Glutamatergic neuron (in vitro differentiated cells): Measurements from ENCODE around the gene CXCR4. TPM values are rescaled to one million over a fixed set of nuclear protein-coding genes. Genes with fewer than 3 reads are reported as not detected.

ENCODE experiments used
- DNase-seq: peaks from one replicate; pipeline ENCODE4 v3.0.0; 2022
- H3K27ac Mint-ChIP-seq: one replicate; pipeline ENCODE4 v1.8.0; 2020; ENCODE audit warnings: mild to moderate bottlenecking, mixed read lengths, inconsistent platforms; ENCODE audit not compliant: unreplicated experiment
- H3K27me3 Mint-ChIP-seq: one replicate; pipeline ENCODE4 v1.8.0; 2020; ENCODE audit warnings: mild to moderate bottlenecking, moderate library complexity, mixed read lengths, inconsistent platforms; ENCODE audit not compliant: unreplicated experiment
- H3K36me3 Mint-ChIP-seq: one replicate; pipeline ENCODE4 v1.8.0; 2020; ENCODE audit warnings: mild to moderate bottlenecking, mixed read lengths, inconsistent platforms; ENCODE audit not compliant: unreplicated experiment
- H3K4me1 Mint-ChIP-seq: one replicate; pipeline ENCODE4 v1.8.0; 2020; ENCODE audit warnings: mild to moderate bottlenecking, low read depth, mixed read lengths, inconsistent platforms; ENCODE audit not compliant: unreplicated experiment
- H3K4me3 Mint-ChIP-seq: one replicate; pipeline ENCODE4 v1.8.0; 2020; ENCODE audit warnings: mild to moderate bottlenecking, mixed read lengths, inconsistent platforms; ENCODE audit not compliant: unreplicated experiment
- H3K9me3 Mint-ChIP-seq: one replicate; pipeline ENCODE4 v1.8.0; 2020; ENCODE audit warnings: mild to moderate bottlenecking, moderate library complexity, mixed read lengths, inconsistent platforms; ENCODE audit not compliant: unreplicated experiment
- CTCF ChIP-seq: fragments of 200-600 bp; sonication (generic); IDR thresholded peaks from one replicate; pipeline ENCODE4 v1.5.0; 2021; ENCODE audit not compliant: partially characterized antibody, unreplicated experiment
- total RNA-seq: library from RNA; stranded (reverse); fragmentation: NEBNext Ultra II Directional; extraction: Animal tissue kit (Norgen Biotek cat#: 25700); gene quantifications from one replicate; pipeline ENCODE4 v1.2.1, GENCODE V29; 2021; ENCODE audit not compliant: unreplicated experiment

Gene CXCR4
- total RNA-seq, 1 donor from 2014 or later: 215 TPM

GRCh38 chr2:136135921-136136906 is 18.3 kb upstream of the CXCR4 start:
- Mint-ChIP-seq H3K36me3 (no peaks in the 10 kb centered on the region), H3K27ac (no peak overlapping the region), H3K4me1 (peaks cover 6% of the 10 kb centered on the region), H3K4me3 (no peak overlapping the region), H3K27me3 (peaks cover 4% of the 10 kb centered on the region), H3K9me3 (peaks cover 3% of the 10 kb centered on the region)
- no peak for DNase-seq
- TF ChIP-seq CTCF: no peak

GRCh38 chr2:136135462-136135861 is 17.5 kb upstream of the CXCR4 start:
- TF ChIP-seq CTCF: no peak
- Mint-ChIP-seq H3K36me3 (no peaks in the 10 kb centered on the region), H3K9me3 (peaks cover 5% of the 10 kb centered on the region), H3K27me3 (peaks cover 4% of the 10 kb centered on the region), H3K4me1 (peaks cover 1% of the 10 kb centered on the region), H3K4me3 (no peak overlapping the region), H3K27ac (no peak overlapping the region)
- DNase-seq: no peak

- no peak for DNase-seq
- peaks cover 4% of the 10 kb centered on the region for H3K27me3 Mint-ChIP-seq
- H3K9me3 Mint-ChIP-seq: peaks cover 5% of the 10 kb centered on the region
- H3K4me1 Mint-ChIP-seq: no peaks in the 10 kb centered on the region
- no peak overlapping the region for H3K4me3 Mint-ChIP-seq
- no peaks in the 10 kb centered on the region for H3K36me3 Mint-ChIP-seq
- no peak overlapping the region for H3K27ac Mint-ChIP-seq
- TF ChIP-seq CTCF: no peak
These were observed 16.2 kb upstream of the CXCR4 start for GRCh38 chr2:136134126-136134525.

GRCh38 chr2:136133586-136133985 is 15.6 kb upstream of the CXCR4 start:
- H3K4me3 Mint-ChIP-seq: no peak overlapping the region
- H3K27ac Mint-ChIP-seq: no peak overlapping the region
- TF ChIP-seq CTCF: no peak
- peaks cover 4% of the 10 kb centered on the region for H3K4me1 Mint-ChIP-seq
- peaks cover 4% of the 10 kb centered on the region for H3K27me3 Mint-ChIP-seq
- no peaks in the 10 kb centered on the region for H3K36me3 Mint-ChIP-seq
- peaks cover 5% of the 10 kb centered on the region for H3K9me3 Mint-ChIP-seq
- no peak for DNase-seq

- H3K9me3 Mint-ChIP-seq: peaks cover 5% of the 10 kb centered on the region
- TF ChIP-seq CTCF: no peak
- no peaks in the 10 kb centered on the region for H3K36me3 Mint-ChIP-seq
- DNase-seq: no peak
- H3K4me1 Mint-ChIP-seq: peaks cover 6% of the 10 kb centered on the region
- no peak overlapping the region for H3K27ac Mint-ChIP-seq
- peaks cover 4% of the 10 kb centered on the region for H3K27me3 Mint-ChIP-seq
- H3K4me3 Mint-ChIP-seq: no peak overlapping the region
These were observed 15.2 kb upstream of the CXCR4 start for GRCh38 chr2:136133176-136133575.
